ENCODE measurements around the gene SGO2.
"Not testable (repeated sequence)": the region's sequence is repeated elsewhere in the genome, so short reads cannot be mapped to it uniquely, and the experiment has no call there.

Gene SGO2

DNA sequence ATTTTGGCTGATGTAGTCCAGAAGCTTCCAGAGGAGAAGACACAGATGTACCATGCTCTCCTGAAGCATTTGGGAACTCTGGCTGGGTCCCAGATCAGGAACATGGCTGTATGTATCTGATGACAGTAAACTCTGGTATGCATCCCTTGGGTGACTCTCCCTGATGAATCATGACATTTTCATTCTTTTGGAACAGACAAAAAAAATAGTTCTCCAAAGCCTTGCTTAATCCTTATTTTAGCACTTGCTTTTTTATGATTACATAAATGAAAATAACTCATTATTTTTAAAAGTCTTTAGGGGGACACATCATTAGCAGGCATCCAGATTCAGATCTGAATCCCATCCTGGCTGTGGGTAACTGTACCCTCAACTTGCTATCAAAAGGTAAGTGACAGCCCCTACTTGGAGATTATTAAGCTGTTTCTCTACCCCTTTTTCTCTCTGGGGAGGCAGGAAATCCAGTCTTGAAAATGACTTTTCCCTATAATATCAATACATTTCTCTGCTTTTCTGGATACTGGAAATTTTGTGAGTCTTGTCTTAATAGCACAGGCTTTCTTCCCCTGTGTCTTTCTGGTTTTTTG is 83.1 kb downstream of the SGO2 start:
- Histone ChIP-seq H3K4me2 (no peak overlapping the region), H3K9ac (no peak overlapping the region)

DNA sequence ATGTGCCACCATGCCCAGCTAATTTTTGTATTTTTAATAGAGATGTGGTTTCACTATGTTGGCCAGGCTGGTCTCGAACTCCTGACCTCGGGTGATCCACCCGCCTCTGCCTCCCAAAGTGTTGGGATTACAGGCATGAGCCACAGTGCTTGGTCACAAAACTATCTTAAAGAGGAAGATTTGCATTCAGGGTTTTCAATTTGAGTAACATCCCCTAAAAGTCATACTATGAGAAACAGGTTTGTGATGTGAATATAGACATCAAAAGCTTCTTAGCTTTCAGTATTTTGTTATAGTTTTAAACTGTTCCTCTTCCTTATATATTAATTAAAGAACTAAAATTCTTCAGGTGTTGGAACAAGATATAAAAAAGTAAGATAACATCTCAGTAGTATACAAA is 84.2 kb downstream of the SGO2 start:
- H3K4me2 ChIP-seq, H3K9ac ChIP-seq, H3K27ac ChIP-seq, H3K4me3 ChIP-seq, H4K20me1 ChIP-seq, H3K27me3 ChIP-seq, H3K36me3 ChIP-seq: not testable (repeated sequence)
- Histone ChIP-seq H3K9me3 (replicated peaks in 1 of 11) (peaks cover 0 to 13% (median 7%) of the 10 kb centered on the region in 11 experiments; a peak in 6 of 22 replicates), H3K4me1 (peaks cover 4 to 13% (median 9%) of the 10 kb centered on the region in 10 experiments; a peak in 17 of 20 replicates)

More for the DNA sequence above, 83.1 kb downstream of the SGO2 start:
- H3K27ac ChIP-seq: no peak overlapping the region
- H3K36me3 ChIP-seq: no peaks in the 10 kb centered on the region
- no peaks in the 10 kb centered on the region for H4K20me1 ChIP-seq
- H3K9me3 ChIP-seq (replicated peaks in 1 of 11): peaks cover 0 to 13% (median 7%) of the 10 kb centered on the region in 11 experiments; a peak in 6 of 22 replicates
- no peak for TF ChIP-seq Cebpa-rat (IDR thresholded peaks at IDR 0.05)
- no peaks in the 10 kb centered on the region for H3K27me3 ChIP-seq
- H3K4me1 ChIP-seq: peaks cover 0 to 2% (median 0%) of the 10 kb centered on the region in 10 experiments; a peak in 3 of 20 replicates
- H3K4me3 ChIP-seq: no peak overlapping the region

DNA sequence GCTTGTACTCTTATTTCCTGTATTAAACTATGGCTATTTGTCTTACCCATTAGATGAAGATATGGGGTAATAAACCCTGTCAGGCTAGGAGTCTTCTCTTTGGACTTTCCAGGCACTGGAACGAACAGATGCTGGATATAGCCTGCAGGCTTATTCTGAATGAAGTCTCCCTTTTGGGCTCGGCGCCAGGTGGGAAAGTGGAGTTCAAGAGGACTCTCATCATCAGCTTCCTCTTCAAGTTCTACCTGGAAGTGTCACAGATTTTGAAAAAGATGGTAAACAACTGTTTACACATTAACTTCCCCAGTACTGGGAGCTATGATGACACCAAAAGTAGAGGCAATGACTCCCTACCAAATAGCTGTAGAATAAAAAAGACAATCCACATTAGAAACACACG is 87.7 kb downstream of the SGO2 start:
- Histone ChIP-seq H3K9ac (no peak overlapping the region), H3K4me1 (peaks cover 30 to 48% (median 44%) of the 10 kb centered on the region in 10 experiments), H3K27me3 (no peaks in the 10 kb centered on the region), H3K9me3 (replicated peaks in 1 of 11) (no peaks in the 10 kb centered on the region), H3K36me3 (no peaks in the 10 kb centered on the region), H3K4me3 (no peak overlapping the region), H3K4me2 (peak overlapping the region in 1 of 11 experiments; percentile 0; a peak in 1 of 22 replicates), H3K27ac (no peak overlapping the region), H4K20me1 (no peaks in the 10 kb centered on the region)
- TF ChIP-seq Cebpa-rat (IDR thresholded peaks at IDR 0.05): no peak

DNA sequence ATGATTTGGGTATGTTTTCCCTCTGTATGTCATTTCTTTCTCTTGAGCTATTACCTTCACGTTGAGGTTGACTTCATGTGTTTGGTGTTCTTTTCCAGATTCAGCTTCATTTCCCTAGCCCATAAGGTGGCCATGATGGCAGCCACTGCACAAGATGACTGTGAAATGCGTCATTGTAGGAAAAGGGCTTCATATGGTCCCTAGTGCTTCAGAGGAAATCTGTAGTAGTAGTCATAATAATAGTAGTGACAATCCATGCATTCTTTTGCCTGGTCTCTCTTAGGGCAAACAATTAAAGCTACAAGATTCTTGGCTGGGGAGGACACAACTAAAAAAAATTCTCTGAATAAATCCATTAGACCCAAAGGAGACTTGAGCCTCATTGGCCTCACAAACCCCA is 88.2 kb downstream of the SGO2 start:
- no peak overlapping the region for H3K4me3 ChIP-seq
- H3K27ac ChIP-seq: peak overlapping the region in 5 of 11 experiments; percentile 48 to 59 (median 55); a peak in 6 of 22 replicates
- H4K20me1 ChIP-seq: no peaks in the 10 kb centered on the region
- no peaks in the 10 kb centered on the region for H3K36me3 ChIP-seq
- H3K9ac ChIP-seq: no peak overlapping the region
- no peaks in the 10 kb centered on the region for H3K9me3 ChIP-seq (replicated peaks in 1 of 11)
- no peak for TF ChIP-seq Cebpa-rat (IDR thresholded peaks at IDR 0.05)
- peaks cover 35 to 54% (median 49%) of the 10 kb centered on the region in 10 experiments for H3K4me1 ChIP-seq
- peak overlapping the region in 7 of 11 experiments; percentile 0 to 70 (median 56); a peak in 9 of 22 replicates for H3K4me2 ChIP-seq
- no peaks in the 10 kb centered on the region for H3K27me3 ChIP-seq

DNA sequence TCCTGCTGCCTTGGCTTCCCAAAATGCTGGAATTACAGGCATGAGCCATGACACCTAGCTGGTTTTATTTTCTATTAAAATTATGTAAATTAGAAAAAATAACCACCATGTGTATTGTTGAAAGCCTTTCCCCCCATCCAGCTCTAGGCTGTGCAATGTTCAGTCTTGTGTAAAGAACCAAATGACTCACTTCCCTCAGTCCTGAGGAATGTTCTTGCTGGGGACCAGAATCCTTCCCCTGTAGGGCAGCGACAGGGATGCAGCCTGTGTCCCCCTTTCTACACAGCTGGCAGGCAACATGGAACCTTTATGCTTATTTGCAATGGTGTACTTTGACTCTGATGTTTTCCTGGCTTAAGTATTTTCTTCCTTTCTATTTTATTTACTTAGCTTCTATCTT is 89.2 kb downstream of the SGO2 start:
- Histone ChIP-seq H3K27me3 (no peaks in the 10 kb centered on the region), H3K27ac (peak overlapping the region in 6 of 11 experiments; percentile 16 to 59 (median 54); a peak in 10 of 22 replicates), H3K4me3 (no peak overlapping the region), H3K9ac (peak overlapping the region in 1 of 11 experiments; percentile 11; a peak in 1 of 22 replicates), H3K4me1 (peaks cover 36 to 57% (median 51%) of the 10 kb centered on the region in 10 experiments), H4K20me1 (no peaks in the 10 kb centered on the region), H3K36me3 (no peaks in the 10 kb centered on the region), H3K9me3 (replicated peaks in 1 of 11) (no peaks in the 10 kb centered on the region), H3K4me2 (peak overlapping the region; percentile 23 to 70 (median 52); a peak in 20 of 22 replicates)
- 0 out of 22 replicates have a peak, but pooled peaks of 1 of the 11 experiments have one; percentile 24 for TF ChIP-seq Cebpa-rat (IDR thresholded peaks at IDR 0.05)

DNA sequence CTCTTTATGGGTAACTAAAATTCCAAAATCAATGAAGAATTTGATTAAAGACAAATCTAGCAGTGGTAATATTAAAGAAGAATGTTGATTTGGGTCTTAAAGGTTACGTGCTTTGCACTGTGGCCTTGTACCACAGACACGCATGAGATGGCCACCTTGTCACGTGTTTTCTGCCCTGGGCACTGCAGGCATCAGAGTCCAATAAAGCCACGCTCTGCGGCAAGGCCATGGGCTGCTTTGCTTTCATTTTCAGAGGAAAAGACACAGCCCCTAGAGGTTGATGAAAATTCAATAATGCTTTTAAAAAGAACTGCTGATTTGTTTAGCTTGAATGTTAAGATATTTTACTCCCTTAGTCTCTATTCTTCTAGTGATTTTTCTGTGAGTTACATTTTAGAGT is 90.2 kb downstream of the SGO2 start:
- TF ChIP-seq Cebpa-rat (IDR thresholded peaks at IDR 0.05): no peak
- Histone ChIP-seq H3K27me3 (no peaks in the 10 kb centered on the region), H3K4me2 (peak overlapping the region; percentile 23 to 70 (median 52)), H3K27ac (peak overlapping the region in 8 of 11 experiments; percentile 8 to 52 (median 33); a peak in 12 of 22 replicates), H3K4me1 (peaks cover 36 to 57% (median 51%) of the 10 kb centered on the region in 10 experiments), H4K20me1 (no peaks in the 10 kb centered on the region), H3K9ac (peak overlapping the region in 2 of 11 experiments; percentile 3 to 7; a peak in 2 of 22 replicates), H3K36me3 (no peaks in the 10 kb centered on the region), H3K9me3 (replicated peaks in 1 of 11) (no peaks in the 10 kb centered on the region), H3K4me3 (no peak overlapping the region)

DNA sequence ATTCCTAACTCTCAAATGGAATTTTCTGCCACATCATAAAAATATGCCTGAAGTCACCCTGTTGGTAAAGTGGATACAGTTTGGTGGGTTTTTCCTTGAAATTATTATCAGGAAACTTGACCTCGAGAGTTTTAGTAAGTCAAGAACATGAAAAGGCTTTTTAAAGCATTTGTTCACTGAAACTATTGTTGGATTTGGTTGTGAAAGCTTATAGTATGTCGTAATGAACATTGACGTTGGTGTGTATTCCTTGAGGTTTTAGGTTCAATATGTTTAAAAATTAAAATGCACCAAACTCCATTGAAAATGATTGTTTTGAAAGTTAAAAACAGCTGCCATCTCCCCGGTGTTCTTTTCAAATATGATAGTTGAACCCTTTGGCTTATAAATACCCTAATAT is 90.6 kb downstream of the SGO2 start:
- Histone ChIP-seq H3K4me1 (peaks cover 36 to 57% (median 51%) of the 10 kb centered on the region in 10 experiments), H3K9me3 (replicated peaks in 1 of 11) (no peaks in the 10 kb centered on the region), H3K9ac (peak overlapping the region in 1 of 11 experiments; percentile 7; a peak in 1 of 22 replicates), H4K20me1 (no peaks in the 10 kb centered on the region), H3K4me3 (no peak overlapping the region), H3K27ac (peak overlapping the region in 8 of 11 experiments; percentile 8 to 52 (median 33); a peak in 12 of 22 replicates), H3K36me3 (no peaks in the 10 kb centered on the region), H3K27me3 (no peaks in the 10 kb centered on the region), H3K4me2 (peak overlapping the region; percentile 23 to 70 (median 56); a peak in 19 of 22 replicates)
- no peak for TF ChIP-seq Cebpa-rat (IDR thresholded peaks at IDR 0.05)

DNA sequence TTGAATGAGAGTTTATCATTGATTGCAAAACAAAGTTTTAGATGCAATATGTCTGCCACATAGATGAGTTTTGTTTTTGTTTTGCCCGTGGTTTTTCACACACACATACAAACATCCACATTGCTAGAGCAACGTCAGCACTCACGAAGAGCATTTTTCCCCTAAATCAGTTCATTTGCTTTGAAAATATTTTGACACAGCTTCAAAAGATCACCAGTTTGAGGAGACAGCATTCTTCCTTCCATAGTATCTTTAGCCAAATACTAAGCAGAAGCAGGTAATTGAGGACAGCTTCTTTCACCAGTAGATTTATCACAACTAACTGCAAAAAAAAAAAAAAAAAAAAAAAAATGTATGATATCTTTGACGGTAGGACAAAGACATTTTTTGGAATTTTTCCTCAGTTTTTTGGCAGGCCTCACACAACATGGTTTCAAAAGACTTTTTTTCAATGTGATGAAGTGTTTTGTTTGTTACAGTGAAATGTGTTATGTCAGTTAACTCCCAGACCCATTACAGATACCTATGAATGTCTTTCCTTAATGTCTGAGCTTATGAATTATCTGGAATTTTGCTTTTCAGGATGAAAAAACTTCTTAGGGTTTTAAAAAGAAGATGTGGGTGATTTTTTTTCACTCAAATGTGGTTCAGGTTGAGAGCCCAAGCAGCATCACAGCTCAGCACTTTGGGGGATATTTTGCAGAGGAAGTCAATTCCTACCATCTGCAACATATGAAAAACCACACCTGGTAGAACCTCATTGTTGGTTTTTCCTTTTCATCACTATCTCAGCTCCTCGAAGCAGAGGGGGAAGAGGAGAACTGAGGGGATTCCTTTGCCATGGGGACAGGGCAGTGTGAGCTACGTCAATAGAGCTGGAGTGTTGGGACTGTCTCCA is 91.4 kb downstream of the SGO2 start:
- Histone ChIP-seq H3K9ac (no peak overlapping the region), H3K9me3 (replicated peaks in 1 of 11) (no peaks in the 10 kb centered on the region), H3K27ac (peak overlapping the region in 8 of 11 experiments; percentile 5 to 56 (median 48); a peak in 12 of 22 replicates), H3K36me3 (no peaks in the 10 kb centered on the region), H3K4me2 (peak overlapping the region; percentile 25 to 70 (median 57)), H4K20me1 (no peaks in the 10 kb centered on the region), H3K4me1 (peaks cover 36 to 57% (median 51%) of the 10 kb centered on the region in 10 experiments), H3K27me3 (no peaks in the 10 kb centered on the region), H3K4me3 (no peak overlapping the region)
- TF ChIP-seq Cebpa-rat (IDR thresholded peaks at IDR 0.05): no peak

DNA sequence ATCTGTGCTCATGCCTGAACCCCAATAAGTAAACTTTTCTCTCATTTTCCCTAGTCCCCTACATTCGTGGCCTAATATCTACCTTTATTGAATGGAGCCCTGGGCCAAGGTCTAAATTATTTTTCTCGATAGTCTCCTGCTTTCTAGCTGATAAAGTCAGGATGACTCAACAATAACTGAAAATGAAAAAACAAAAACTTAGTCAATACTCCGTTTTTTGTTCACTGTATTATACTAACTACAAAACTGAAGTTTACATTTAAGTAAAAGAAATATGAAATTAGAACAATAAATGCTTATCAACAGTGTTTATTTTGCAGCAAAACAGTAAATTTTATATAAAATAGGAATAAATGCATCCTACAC is 92.0 kb downstream of the SGO2 start:
- peaks cover 36 to 57% (median 51%) of the 10 kb centered on the region in 10 experiments for H3K4me1 ChIP-seq
- no peaks in the 10 kb centered on the region for H3K36me3 ChIP-seq
- no peak for TF ChIP-seq Cebpa-rat (IDR thresholded peaks at IDR 0.05)
- no peak overlapping the region for H3K9ac ChIP-seq
- no peaks in the 10 kb centered on the region for H3K27me3 ChIP-seq
- peak overlapping the region in 7 of 11 experiments; percentile 5 to 56 (median 48); a peak in 10 of 22 replicates for H3K27ac ChIP-seq
- no peaks in the 10 kb centered on the region for H3K9me3 ChIP-seq (replicated peaks in 1 of 11)
- no peaks in the 10 kb centered on the region for H4K20me1 ChIP-seq
- no peak overlapping the region for H3K4me3 ChIP-seq
- H3K4me2 ChIP-seq: peak overlapping the region; percentile 25 to 70 (median 56)
